Activated T-cell treated with anti-CD3 and anti-CD28 coated beads, Interleukin-2, amount 50 U/mL, for 72 hours (primary cell): Measurements from ENCODE around the gene CDK8. TPM values are rescaled to one million over a fixed set of nuclear protein-coding genes. Genes with fewer than 3 reads are reported as not detected.

Experiments used
- ATAC-seq, 2 donors: fragments of 150-1000 bp; cut with Tn5 transposase; replicated peaks in 1 of 2; 2 replicates each; pipeline ENCODE4 v1.10.0; 2021; ENCODE audit warnings: moderate library complexity in 2 of 2, mild to moderate bottlenecking in 1 of 2
- DNase-seq, 2 donors: peaks; one replicate each; pipeline ENCODE4 v3.0.0; 2021 to 2022; ENCODE audit warnings: mixed read lengths in 1 of 2
- H3K27ac Mint-ChIP-seq: one replicate; pipeline ENCODE4 v1.8.0; 2022; ENCODE audit warnings: mild to moderate bottlenecking, moderate library complexity, mixed read lengths
- H3K27me3 Mint-ChIP-seq: one replicate; pipeline ENCODE4 v1.8.0; 2022; ENCODE audit warnings: low read depth, mixed read lengths
- H3K36me3 Mint-ChIP-seq, 2 donors: one replicate each; pipeline ENCODE4 v1.8.0; 2022; ENCODE audit warnings: mixed read lengths in 2 of 2, mild to moderate bottlenecking in 1 of 2; ENCODE audit not compliant: insufficient read depth in 2 of 2
- H3K4me1 Mint-ChIP-seq: one replicate; pipeline ENCODE4 v1.8.0; 2022; ENCODE audit warnings: low read depth, mixed read lengths
- H3K4me3 Mint-ChIP-seq, 2 donors: one replicate each; pipeline ENCODE4 v1.8.0; 2022; ENCODE audit warnings: mild to moderate bottlenecking in 2 of 2, mixed read lengths in 2 of 2, moderate library complexity in 2 of 2
- H3K9me3 Mint-ChIP-seq, 2 donors: one replicate each; pipeline ENCODE4 v1.8.0; 2022; ENCODE audit warnings: mixed read lengths in 2 of 2
- total RNA-seq, 2 donors: library from RNA; stranded (reverse); gene quantifications; one replicate each; pipeline ENCODE4 v1.2.3, GENCODE V29; 2022

CDK8 gene
- total RNA-seq, 2 donors from 2014 or later = 21.3 to 25.1 TPM

DNA sequence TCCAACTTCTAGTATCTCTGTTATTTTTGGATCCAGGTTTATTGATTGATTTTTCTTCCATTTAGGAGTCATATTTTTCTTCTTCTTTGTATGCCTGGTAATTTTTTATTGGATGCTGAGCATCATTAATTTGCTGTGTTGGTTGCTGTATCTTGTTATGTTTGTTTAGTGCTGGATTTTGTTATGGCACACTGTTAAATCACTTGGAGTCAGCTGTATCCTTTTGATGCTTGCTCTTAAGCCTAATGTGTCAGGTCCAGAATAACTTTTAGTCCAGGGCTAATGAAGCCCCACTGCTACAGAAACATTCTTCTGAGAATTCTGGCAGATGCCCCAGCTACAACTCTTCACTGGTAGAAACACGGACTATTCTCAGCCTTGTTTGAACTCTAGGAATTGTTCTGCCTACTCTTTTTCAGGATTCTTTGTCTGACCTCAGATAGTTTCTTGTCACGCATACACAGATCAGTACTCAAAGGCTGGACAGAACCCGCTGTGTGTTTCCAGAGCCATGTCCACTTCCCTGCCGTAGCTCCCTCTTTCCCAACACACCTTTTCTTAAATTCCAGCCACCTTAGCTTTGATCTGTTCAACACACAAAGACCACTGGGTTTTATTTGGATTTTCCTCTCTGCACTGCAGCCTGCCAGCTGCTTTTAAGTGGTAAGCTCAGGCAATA lies 166.5 kb downstream of the CDK8 start:
- no peaks in the 10 kb centered on the region for H3K36me3 Mint-ChIP-seq
- H3K4me1 Mint-ChIP-seq = no peaks in the 10 kb centered on the region
- no peaks in the 10 kb centered on the region for H3K27me3 Mint-ChIP-seq
- no peak overlapping the region for H3K27ac Mint-ChIP-seq
- no peak overlapping the region for H3K4me3 Mint-ChIP-seq
- DNase-seq (no peak), ATAC-seq (no peak)
- H3K9me3 Mint-ChIP-seq = peaks cover 0 to 2% of the 10 kb centered on the region in 2 donors

DNA sequence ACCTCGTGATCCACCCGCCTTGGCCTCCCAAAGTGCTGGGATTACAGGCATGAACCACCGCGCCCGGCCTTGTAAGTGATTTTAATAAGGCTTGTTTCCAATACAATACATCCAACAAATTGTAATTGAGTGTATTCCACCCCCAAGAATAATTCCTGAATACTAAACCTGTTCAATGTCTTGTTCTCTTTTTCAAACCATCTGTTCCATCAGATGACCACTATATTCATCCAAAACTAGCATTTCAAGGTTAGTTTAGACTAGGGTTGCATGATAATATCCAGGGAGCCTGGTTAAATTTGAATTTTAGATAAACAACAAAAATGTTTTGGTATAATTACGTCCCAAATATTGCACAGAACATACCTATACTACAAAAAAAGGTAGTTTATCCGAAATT lies 168.1 kb downstream of the CDK8 start:
- DNase-seq (no peak), ATAC-seq (no peak)
- Mint-ChIP-seq H3K36me3 (no peaks in the 10 kb centered on the region), H3K4me1 (no peaks in the 10 kb centered on the region), H3K27ac (no peak overlapping the region), H3K4me3 (no peak overlapping the region), H3K27me3 (no peaks in the 10 kb centered on the region), H3K9me3 (peaks cover 0 to 2% of the 10 kb centered on the region in 2 donors)

DNA sequence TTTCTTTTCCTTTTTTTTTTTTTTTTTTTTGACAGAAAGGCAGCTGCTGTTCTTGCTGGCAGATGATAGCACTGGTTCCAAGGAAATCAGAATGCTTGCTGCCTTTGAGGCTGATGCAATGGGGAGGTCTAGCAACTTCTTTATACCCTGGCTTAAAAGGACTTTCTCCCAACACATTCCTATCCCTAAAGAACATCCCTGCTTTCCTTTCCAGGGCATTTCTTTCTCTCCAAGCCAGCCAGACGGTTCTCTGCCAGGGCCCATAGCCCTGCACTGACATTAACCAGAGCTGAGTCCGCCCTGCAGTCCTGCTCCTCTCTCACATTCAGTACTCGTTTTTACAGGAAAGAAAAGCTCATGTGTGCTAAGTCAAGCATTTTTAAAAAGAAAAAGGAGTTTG lies 169.7 kb downstream of the CDK8 start:
- H3K9me3 Mint-ChIP-seq = no peaks in the 10 kb centered on the region
- H3K27ac Mint-ChIP-seq = no peak overlapping the region
- no peak for DNase-seq
- H3K36me3 Mint-ChIP-seq = no peaks in the 10 kb centered on the region
- H3K4me1 Mint-ChIP-seq = no peaks in the 10 kb centered on the region
- H3K4me3 Mint-ChIP-seq = no peak overlapping the region
- no peaks in the 10 kb centered on the region for H3K27me3 Mint-ChIP-seq
- no peak for ATAC-seq

DNA sequence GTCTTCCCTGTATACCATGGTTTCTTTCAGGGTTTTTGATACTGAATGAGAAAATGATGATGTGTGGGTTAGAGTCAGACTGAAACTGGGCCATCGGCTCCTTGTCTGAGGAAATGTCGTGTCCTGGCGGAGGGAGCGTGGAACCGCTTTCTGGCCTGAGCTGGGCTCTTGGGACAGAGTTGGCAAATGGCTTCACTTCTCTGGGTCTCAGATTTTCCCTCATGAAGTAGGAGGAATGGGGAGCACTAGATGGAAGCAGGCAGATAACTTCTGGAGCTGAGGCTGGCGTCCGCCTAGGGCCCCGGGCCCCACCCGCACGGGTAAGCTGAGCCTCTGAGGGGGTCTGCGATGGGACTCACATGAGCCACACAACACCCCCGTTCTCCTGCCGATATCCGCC lies 170.3 kb downstream of the CDK8 start:
- no peaks in the 10 kb centered on the region for H3K9me3 Mint-ChIP-seq
- ATAC-seq (no peak), DNase-seq (no peak)
- no peak overlapping the region for H3K27ac Mint-ChIP-seq
- no peaks in the 10 kb centered on the region for H3K36me3 Mint-ChIP-seq
- no peaks in the 10 kb centered on the region for H3K27me3 Mint-ChIP-seq
- no peak overlapping the region for H3K4me3 Mint-ChIP-seq
- no peaks in the 10 kb centered on the region for H3K4me1 Mint-ChIP-seq

DNA sequence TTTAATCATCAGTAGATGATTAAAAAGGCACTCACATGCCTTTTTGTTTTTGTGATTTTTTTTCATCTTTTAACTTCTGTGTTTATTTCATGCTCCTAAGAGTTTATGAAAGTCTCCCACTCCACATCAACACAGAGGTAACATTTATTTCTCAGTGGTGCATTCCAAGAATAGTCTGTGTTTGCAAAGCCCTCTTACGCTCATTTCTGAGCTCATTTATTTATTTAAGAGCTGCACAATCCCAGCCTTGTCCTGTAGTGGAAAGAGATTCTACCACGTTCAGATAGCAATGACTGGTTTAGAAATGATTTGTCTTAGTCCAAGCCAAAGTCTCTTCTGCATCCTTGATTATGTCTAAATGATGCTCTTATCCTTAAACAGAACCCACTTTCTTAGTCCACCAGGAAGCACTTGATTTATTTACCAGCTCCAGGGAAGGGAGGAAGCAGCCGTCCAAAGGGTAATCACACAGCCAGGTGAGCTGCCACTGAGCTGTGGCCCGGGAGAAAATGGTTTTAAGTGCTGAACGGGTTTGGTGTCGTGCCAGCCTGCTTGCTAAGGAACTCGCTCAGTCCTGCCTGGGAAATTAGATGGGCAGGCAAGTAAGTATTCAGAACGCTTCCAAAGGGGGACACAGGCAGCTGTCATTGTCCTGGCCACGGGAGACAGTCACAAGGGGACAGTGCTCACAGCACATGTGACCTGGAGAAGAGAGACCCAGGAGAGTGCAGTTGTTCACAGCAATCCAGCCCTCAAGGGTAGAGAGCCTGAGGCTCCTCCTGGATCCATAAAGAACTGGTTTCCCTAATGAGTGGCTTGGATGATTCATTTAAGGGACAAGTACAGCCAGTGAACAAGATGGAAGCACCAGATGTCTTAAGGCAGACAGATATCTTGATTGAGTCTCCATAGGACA lies 171.8 kb downstream of the CDK8 start:
- H3K4me1 Mint-ChIP-seq = no peaks in the 10 kb centered on the region
- H3K27ac Mint-ChIP-seq = no peak overlapping the region
- ATAC-seq = no peak

DNA sequence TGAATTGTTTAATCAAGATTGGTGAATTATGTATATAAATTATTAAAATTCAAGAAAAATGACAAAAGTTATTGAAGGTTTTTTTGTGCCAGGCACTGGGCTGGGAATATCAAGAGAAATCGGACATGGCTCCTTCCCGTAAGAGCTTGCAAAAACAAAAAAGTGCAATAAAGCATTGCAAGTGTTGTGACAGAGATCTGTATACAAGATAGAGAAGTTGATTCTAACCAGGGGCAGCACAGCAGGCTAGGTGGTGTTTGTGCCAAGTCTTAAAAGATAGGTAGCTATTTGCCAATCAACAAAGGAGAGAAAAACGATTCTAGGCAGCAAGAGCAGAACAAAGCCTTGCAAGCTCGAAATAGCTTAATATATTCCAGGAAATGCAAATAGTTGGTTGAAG lies 179.8 kb downstream of the CDK8 start:
- Mint-ChIP-seq H3K4me3 (no peak overlapping the region), H3K9me3 (peaks cover 11 to 18% of the 10 kb centered on the region in 2 donors), H3K4me1 (no peaks in the 10 kb centered on the region), H3K27me3 (no peaks in the 10 kb centered on the region), H3K36me3 (peaks cover 4 to 5% of the 10 kb centered on the region in 2 donors), H3K27ac (no peak overlapping the region)
- ATAC-seq (no peak), DNase-seq (no peak)

More for the DNA sequence above, 171.8 kb downstream of the CDK8 start:
- Mint-ChIP-seq H3K27me3 (no peaks in the 10 kb centered on the region), H3K4me3 (no peak overlapping the region), H3K36me3 (no peaks in the 10 kb centered on the region), H3K9me3 (no peaks in the 10 kb centered on the region)
- no peak for DNase-seq

DNA sequence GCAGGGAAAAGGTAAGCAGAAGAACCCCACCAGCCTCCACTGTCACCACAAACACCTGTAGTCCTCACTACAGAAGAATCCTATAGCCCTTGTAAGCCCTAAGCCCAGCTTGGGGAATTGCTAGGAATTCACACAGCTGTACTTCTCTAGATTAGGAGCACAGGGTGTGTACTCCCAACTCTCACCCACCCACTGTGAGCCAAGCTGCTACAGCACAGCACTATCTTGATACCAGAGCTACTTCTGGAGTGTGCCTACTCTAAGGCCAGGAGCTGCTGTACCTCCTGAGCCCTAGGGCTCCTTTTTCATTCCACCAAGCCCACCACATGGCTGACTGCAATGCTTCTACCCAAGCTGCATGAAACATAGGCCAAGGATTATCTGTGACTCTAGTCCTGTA lies 181.2 kb downstream of the CDK8 start:
- peaks cover 11 to 18% of the 10 kb centered on the region in 2 donors for H3K9me3 Mint-ChIP-seq
- ATAC-seq (no peak), DNase-seq (no peak)
- H3K27me3 Mint-ChIP-seq = no peaks in the 10 kb centered on the region
- no peak overlapping the region for H3K4me3 Mint-ChIP-seq
- no peak overlapping the region for H3K27ac Mint-ChIP-seq
- peaks cover 4 to 5% of the 10 kb centered on the region in 2 donors for H3K36me3 Mint-ChIP-seq
- H3K4me1 Mint-ChIP-seq = no peaks in the 10 kb centered on the region

DNA sequence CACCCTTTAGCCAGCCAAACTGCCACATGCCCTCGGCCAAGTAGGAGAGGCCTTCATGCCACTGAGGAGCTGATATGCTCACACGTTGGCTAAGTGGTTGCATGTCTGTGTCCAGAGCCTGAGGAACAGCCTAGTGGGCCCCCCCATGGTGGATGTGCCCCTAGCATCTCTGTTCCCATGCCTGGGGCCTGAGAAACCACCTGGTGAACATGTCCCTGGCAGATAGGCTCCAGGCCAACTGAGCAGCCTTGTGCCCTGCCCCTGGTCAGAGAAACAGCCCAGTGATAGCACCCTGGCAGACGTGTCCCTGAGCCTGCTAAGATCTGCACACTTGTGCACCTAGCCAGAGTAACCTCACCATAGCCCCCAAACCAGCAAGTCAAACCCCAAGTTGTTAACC lies 181.7 kb downstream of the CDK8 start:
- Mint-ChIP-seq H3K36me3 (peaks cover 4 to 5% of the 10 kb centered on the region in 2 donors), H3K4me3 (no peak overlapping the region), H3K4me1 (no peaks in the 10 kb centered on the region), H3K9me3 (peaks cover 11 to 18% of the 10 kb centered on the region in 2 donors), H3K27ac (no peak overlapping the region), H3K27me3 (no peaks in the 10 kb centered on the region)
- no peak for ATAC-seq
- DNase-seq = no peak

DNA sequence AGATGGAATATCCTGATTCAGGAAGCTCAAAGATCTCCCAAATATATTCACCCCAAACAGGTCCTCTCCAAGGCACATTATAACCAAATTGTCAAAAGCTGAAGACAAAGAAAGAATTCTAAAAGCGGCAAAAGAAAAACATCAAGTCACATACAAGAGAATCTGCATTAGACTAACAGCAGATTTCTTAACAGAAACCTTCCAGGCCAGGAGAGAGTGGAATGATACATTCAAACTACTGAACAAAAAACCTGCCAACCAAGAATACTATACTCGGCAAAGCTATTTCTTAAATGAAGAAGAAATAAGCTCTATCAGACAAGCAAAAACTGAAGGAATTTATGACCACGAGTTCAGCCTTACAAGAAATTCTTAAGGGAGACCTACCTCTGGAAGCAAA lies 183.0 kb downstream of the CDK8 start:
- H3K27me3 Mint-ChIP-seq = no peaks in the 10 kb centered on the region
- DNase-seq (no peak), ATAC-seq (no peak)
- no peak overlapping the region for H3K4me3 Mint-ChIP-seq
- H3K9me3 Mint-ChIP-seq = peaks cover 11 to 18% of the 10 kb centered on the region in 2 donors
- no peak overlapping the region for H3K27ac Mint-ChIP-seq
- no peaks in the 10 kb centered on the region for H3K4me1 Mint-ChIP-seq
- peaks cover 4 to 5% of the 10 kb centered on the region in 2 donors for H3K36me3 Mint-ChIP-seq

DNA sequence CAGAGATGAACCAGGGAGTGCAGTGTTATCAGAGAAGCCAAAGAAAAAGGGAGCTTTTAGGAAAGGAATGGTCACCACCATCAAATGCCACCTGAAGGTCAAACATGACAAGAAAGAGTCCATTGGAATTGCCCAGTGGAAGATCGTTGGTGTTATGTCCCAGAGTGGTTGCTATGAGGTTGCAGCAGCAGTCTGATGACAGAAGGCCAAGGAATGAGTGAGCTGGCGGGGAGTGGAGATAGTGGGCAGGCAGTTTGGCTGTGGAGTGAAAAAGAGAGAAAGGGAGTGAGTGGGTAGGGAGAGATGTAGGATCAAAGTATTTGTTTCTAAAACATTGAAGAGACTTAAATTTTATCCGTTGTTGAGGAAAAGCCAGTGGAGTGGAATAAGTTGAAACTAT lies 186.2 kb downstream of the CDK8 start:
- H3K27me3 Mint-ChIP-seq = no peaks in the 10 kb centered on the region
- peaks cover 9 to 10% of the 10 kb centered on the region in 2 donors for H3K9me3 Mint-ChIP-seq
- no peak overlapping the region for H3K4me3 Mint-ChIP-seq
- ATAC-seq = no peak
- peaks cover 1 to 4% of the 10 kb centered on the region in 2 donors for H3K36me3 Mint-ChIP-seq
- no peak for DNase-seq
- H3K27ac Mint-ChIP-seq = no peak overlapping the region
- no peaks in the 10 kb centered on the region for H3K4me1 Mint-ChIP-seq

DNA sequence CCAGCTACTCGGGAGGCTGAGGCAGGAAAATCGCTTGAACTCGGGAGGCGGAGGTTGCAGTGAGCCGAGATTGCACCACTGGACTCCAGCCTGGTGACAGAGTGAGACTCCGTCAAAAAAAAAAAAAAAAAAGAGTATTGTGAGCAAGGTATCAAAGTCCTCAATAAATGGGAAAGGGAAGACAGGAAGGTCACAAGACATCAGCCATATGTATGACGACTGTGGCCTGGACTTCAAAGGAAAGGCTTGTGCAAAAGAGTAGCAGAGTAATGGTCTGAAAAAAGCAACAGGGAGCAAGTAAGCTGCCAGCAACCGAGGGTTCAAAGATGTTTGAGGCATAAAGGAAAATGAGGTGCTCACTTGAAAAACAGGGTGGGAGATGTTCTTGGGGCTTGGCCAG lies 187.5 kb downstream of the CDK8 start:
- no peak overlapping the region for H3K4me3 Mint-ChIP-seq
- no peak for ATAC-seq
- peaks cover 13% of the 10 kb centered on the region for H3K27me3 Mint-ChIP-seq
- no peak overlapping the region for H3K27ac Mint-ChIP-seq
- peaks cover 4 to 5% of the 10 kb centered on the region in 2 donors for H3K9me3 Mint-ChIP-seq
- H3K4me1 Mint-ChIP-seq = no peaks in the 10 kb centered on the region
- no peak for DNase-seq
- H3K36me3 Mint-ChIP-seq = peaks cover 1 to 2% of the 10 kb centered on the region in 2 donors

DNA sequence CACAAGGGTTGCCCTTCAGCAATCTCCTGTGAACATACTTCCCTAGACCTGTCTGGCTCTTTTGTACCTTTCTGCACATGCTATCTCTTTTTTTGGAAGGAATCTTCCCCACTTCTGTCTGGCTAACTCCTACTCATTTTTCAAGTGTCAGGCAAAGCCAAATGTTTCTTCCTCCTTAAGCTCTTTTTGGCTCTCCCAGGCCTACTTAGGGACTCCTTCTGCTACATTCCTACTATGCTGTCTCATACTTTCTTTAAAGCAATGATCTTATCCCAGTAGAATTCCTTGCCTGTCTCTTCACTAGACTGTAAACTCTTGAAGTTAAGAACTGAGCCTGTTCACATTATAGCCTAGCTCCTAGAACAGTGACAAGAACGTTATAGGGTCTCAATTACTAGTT lies 188.6 kb downstream of the CDK8 start:
- Mint-ChIP-seq H3K4me1 (no peaks in the 10 kb centered on the region), H3K36me3 (no peaks in the 10 kb centered on the region), H3K27me3 (peaks cover 19% of the 10 kb centered on the region), H3K27ac (no peak overlapping the region), H3K4me3 (no peak overlapping the region), H3K9me3 (no peaks in the 10 kb centered on the region)
- ATAC-seq (no peak), DNase-seq (no peak)

DNA sequence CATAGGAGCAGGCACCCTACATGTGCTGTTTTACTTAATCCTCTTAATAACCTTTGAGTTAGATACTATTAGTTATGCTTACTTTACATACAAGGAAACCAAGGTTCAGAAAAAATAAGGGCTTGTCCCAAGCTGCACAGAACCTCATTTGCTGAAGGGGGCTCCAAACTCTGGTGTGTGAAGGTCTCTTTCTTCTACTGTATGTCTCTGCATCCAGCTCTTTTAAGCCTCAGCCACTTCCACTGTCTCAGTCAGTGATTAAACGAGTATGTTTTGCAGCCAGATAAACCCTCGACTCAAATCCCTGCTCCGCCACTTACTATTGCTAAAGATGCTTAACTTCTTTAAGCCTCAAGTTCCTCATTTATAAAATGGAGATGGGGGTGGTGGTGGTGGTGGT lies 191.2 kb downstream of the CDK8 start:
- no peak for DNase-seq
- no peaks in the 10 kb centered on the region for H3K4me1 Mint-ChIP-seq
- H3K27ac Mint-ChIP-seq = no peak overlapping the region
- ATAC-seq = no peak
- peaks cover 0 to 3% of the 10 kb centered on the region in 2 donors for H3K9me3 Mint-ChIP-seq
- peaks cover 24% of the 10 kb centered on the region for H3K27me3 Mint-ChIP-seq
- H3K4me3 Mint-ChIP-seq = no peak overlapping the region
- no peaks in the 10 kb centered on the region for H3K36me3 Mint-ChIP-seq
